GM19324 (cell line): ENCODE measurements around the gene MAST4.
"Not testable (repeated sequence)": the region's sequence is repeated elsewhere in the genome, so short reads cannot be mapped to it uniquely, and the experiment has no call there.

ENCODE experiments used
- ATAC-seq: cut with Tn5 transposase; IDR thresholded peaks from one replicate; pipeline ENCODE4 v1.9.1; 2021; ENCODE audit warnings: mild to moderate bottlenecking, moderate library complexity; ENCODE audit not compliant: unreplicated experiment, low FRiP score

The MAST4 gene

DNA sequence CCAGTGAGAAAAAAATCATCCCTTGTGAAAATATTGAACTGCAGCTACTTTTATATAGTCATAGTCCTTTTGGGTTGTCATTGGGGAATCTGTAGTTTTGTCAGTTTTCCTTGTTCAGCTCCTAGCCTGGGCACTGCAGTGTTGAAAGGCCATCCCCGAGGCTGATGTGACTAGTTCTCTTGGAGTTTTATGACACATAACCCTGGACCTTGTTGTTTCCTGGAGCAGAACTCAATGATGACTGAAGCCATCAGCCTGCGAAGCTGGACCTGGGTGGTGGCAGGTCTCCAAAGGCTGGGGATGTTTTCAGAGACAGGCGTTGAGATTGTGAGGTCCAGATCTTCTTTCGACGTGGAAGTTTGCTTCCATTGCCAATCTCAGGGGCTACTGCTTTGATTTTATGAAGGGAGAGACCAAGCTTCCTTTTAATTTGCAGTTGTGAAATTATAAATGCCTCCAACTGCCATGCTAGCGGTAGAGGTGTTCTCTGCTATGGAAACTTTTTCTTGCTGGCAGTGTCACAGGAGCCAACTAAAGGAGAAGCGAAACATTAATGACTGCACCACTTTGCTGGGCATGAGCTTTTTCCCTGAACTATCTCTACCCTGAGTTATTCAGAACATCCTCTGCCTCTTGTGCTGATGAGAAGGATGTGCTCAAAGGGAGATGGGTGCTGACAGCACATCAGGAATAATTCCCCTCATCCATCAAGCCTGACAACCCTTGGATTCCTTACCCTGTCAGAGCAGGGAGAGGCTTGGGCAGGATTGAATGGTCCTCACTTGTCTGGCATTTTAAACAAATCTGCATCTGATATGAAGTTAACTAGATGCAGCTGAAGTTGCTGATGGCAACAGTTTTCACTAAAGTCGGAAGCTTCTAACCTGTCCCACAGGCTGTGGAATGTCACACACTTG is 209.6 kb downstream of the MAST4 start:
- ATAC-seq, result no peak

GRCh38 chr5:66807743-66808142 is 211.6 kb downstream of the MAST4 start:
- no peak for ATAC-seq

DNA sequence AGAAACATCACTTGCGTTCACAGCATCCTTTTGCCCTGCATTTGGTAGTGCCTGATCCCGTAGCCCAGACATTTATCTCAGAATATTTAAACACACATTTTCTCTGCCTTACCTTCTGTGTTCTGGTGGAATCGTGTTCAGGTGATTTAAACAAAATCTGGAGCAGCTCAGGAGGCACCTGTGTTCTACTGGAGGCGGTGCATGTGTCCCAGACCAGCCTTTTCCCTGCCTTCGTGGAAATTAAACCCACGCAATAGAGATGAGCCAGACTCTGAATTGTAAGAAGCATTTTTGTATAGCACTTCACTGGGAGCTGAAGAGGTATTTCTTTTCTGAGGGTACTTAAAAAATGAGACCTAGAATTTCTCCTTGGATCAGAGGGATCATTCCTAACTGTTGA is 212.5 kb downstream of the MAST4 start:
- no peak for ATAC-seq

GRCh38 chr5:66810151-66810550 is 214.0 kb downstream of the MAST4 start:
- ATAC-seq, result no peak

DNA sequence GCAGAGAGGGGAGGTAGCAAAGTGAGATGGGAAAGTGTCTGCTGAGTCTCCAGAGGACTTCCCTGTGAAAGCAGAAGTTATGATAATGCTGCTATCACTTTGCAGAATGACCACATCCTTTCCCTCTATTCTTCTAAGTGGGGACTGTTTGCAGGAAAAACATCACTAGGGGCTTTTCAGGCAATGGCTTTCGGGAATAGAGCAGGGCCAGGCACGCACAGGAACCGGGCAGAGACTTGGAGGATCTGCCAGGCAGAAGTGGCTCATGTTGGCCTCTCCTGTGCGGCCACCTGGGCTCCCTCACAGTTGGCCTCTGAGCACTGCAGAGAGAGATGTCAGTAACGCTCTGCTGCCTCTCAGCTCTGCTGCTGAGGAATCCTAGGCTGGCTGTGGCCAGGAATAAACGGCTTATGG is 214.7 kb downstream of the MAST4 start:
- ATAC-seq, result no peak

- ATAC-seq, result no peak
These were observed 216.1 kb downstream of the MAST4 start for GRCh38 chr5:66812291-66812690.

DNA sequence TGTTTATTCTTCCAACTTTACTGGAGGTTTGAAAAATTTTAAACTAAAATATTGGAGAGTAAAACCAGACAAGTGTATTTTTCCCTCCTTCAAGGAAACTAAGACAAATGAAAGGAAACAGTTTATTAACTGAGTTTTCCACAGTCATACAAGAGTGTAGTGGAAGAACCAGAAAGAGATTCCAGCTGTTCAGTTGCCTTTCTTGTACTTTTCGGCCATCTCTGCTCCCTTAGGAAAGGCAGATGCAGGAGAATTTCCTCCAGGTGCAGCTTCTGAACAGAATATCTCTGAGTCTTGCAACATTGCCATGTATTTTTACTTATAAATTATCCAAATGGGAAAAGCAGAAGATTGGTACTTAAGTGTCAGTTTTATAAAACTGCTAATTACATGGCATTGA is 217.1 kb downstream of the MAST4 start:
- no peak for ATAC-seq

DNA sequence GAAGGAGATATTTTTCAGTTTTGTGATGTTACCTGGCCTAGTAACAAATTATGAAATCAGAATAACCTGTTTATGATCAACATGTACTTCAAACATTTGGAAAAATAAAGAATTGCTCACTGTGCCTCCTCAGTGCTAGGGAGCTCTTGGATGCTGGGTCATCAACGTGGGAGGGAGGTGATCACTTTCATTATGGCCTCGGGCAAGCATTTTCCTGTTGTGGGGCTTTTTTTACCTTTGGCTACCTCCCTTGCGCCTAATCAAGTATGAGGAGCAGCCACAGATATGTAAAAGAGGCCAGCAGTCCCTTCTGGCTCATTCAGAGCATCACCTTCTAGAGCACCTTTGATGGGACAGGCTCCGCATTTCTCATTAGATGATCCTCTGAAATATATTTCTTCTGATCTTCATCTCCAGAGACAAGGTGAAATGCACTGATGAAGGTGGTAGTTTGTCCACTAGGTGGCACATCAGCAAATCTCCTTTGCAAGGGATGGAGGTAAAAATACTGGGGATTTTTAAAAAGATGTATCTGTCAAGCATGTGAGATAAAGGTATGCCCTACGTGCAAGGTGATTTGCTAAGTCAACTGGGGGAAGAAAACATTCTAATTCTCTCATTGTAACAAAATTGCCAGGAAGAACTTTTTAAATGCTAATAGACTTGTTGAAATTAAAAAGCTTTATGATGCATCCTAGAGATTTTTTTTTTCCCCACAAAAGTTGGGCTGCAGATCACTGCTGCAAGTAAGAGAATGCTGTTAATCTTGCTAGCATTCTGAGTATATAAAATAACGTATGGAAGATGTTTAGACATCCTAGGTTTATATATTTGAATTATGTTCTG is 218.2 kb downstream of the MAST4 start:
- ATAC-seq, result peak; percentile 59

DNA sequence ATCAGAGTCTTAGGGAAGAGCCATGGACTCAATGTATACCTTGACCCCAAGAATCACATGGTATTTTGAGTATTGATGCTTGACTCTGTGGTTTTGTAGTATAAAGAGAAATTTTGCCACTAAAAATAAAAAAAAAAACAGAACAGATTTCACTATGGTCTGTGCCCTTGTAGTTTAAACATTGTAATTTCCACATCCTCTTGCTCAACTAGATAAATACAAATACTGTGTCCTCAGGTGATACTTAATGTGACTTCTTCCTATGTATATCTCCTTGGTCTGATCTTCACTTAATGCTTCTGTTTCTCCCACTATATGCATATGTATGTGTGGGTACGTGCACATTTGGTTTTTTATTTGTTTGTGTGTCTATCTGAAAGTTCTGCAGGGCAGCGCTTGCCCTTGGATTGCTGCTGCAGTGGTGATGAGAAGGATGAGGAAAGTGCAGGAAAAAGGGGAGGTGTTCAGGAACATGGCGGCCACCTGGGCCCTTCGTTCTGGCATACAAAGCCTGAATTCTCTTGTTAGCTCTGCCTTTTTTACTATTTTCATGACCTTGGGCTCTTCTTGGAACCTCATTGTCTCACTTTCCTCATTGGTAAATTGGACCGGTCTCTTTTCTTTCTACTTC is 222.2 kb downstream of the MAST4 start:
- no peak for ATAC-seq

GRCh38 chr5:66818935-66819328 is 222.7 kb downstream of the MAST4 start:
- no peak for ATAC-seq

DNA sequence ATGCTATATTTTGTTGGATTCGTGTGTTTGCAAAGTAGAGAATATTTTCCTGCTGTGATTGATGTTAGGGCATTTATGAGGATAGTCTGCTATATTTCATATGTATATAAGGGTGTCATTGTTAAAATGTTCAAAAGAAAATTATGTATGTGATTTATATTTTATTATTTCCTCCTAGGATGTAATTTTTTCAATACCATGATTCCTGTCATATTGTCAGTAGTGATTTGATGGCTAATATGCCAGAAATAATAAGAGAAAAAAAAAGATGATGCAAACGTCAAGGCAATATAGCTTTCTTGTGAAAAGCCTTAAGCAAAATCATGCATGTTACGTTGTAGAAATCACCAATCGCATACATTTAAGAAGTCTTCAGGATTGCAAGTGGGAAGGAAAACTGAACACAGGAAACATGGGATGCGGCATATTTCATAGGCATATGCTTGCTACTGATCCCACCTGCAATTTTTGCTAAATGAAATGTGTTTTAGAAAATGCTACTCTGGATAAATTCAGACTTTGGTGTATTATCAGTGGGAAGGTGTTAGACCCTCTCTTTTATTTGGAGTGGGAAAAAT is 224.5 kb downstream of the MAST4 start:
- no peak for ATAC-seq

- no peak for ATAC-seq
These were observed 225.7 kb downstream of the MAST4 start for GRCh38 chr5:66821688-66822429.

- ATAC-seq, result not testable (repeated sequence)
These were observed 226.7 kb downstream of the MAST4 start for GRCh38 chr5:66822906-66823305.

DNA sequence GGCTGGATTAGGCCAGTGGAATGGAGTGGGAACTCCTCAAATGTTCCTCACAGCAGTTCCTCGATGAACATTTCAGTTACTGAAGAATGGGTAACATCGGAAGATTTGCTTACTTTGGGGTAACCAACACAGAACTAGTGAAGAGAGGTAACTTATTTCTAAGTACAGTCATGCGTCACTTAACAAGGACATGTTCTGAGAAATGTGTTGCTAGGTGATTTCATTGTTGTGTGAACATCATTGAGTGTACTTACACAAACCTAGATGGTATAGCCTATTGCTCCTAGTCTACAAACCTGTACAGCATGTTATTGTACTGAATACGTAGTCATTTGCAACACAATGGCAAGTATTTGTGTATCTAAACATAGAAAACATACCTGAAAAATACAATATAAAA is 228.3 kb downstream of the MAST4 start:
- no peak for ATAC-seq

DNA sequence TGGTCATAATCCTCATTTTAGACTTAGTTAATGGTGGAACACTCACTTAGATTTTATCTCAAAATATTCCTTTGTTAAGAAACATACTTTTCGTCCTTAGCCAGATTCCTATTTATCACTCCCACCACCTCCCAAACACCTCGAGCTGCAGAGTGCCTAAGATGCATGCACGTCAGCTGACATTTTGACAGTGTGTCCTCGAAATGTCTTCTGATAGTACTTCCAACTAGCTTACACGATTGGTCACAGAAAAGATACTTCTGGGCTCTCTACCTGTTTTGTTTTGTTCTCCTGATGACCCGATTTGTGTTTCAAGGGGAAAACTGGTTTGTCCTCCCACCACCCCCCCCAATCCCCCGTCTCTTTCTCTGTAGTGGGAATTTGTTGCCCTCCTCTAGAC is 230.1 kb downstream of the MAST4 start:
- no peak for ATAC-seq

GRCh38 chr5:66826696-66827095 is 230.5 kb downstream of the MAST4 start:
- ATAC-seq, result no peak

DNA sequence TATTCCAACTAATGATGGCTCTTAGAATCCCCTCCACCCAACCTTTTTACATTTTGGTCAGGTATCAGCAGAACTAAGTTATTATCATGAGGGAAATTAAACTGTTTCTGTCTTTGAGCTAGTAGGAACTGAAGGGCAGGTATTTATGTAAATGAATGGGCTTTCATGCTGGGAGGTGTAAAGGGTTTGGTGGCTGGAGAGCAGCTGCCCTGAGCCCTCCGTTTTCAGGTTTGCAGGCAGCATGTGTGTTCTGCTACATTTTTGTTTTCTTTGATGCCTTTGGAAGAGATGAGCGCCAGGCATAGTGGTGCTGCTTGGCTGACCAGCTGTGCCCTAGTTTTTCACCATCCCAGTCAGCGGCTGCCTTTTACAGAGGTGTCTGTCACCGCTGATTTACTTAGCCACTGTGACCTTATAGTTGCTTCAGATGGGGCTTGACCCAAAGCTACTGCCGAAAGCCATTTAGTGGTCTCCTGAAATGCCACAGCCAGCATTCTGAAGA is 231.9 kb downstream of the MAST4 start:
- ATAC-seq, result peak; percentile 30

DNA sequence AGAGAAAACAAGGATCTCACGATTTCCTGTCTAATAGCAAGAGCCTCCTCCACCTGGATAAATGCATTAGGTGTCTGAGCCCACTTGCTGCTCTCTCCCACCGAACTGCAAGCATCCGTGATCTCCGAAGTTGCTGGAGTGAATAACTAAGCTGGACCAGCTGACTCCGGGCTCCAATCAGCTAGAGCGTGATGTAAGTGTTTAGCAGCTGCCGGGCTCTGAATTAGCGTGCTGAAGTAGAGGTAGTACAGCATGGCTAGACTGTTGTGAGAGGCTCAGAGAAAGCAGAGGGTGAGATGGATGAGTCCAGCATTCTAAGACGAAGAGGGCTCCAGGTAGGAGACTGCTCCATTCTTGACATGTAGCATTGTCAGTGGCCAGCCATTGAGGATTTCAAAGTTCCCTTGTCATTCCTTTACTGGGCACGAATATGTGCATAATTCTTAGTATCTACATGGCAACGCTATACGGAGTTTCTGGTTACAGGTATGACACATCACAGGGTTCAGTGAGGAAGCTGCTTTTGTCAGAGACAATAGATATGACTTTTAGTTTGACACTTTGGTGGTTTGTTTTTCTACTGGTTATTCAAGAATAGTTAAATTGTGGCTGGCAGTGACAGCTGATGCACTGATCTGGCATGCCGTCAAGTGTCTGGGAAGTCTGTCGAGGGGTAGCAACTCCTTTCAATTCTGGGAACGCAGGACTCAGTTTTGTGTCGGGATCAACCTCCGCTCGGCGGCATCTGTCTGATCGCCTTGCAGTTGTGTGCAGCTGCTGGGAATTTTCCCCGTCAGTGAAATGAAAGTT is 232.6 kb downstream of the MAST4 start:
- peak; percentile 68 for ATAC-seq

GRCh38 chr5:66829358-66829674 is 233.1 kb downstream of the MAST4 start:
- no peak for ATAC-seq
